Raji (cell line): ENCODE data around the gene DMD.

ENCODE experiments used
- POLR2A ChIP-seq: IDR thresholded peaks from 2 replicates; pipeline ENCODE4 v1.6.1; 2011; ENCODE audit warnings: low read depth, low read length, control low read depth; ENCODE audit not compliant: insufficient read depth

The DMD gene

GRCh38 chrX:32281853-32282252 is 929.5 kb downstream of the DMD start:
- no peak for TF ChIP-seq POLR2A

- no peak for TF ChIP-seq POLR2A
Observed at GRCh38 chrX:32280921-32281320, 930.4 kb downstream of the DMD start.

GRCh38 chrX:32280489-32280888 is 930.9 kb downstream of the DMD start:
- no peak for TF ChIP-seq POLR2A

GRCh38 chrX:32276153-32276552 is 935.2 kb downstream of the DMD start:
- TF ChIP-seq POLR2A = no peak

DNA sequence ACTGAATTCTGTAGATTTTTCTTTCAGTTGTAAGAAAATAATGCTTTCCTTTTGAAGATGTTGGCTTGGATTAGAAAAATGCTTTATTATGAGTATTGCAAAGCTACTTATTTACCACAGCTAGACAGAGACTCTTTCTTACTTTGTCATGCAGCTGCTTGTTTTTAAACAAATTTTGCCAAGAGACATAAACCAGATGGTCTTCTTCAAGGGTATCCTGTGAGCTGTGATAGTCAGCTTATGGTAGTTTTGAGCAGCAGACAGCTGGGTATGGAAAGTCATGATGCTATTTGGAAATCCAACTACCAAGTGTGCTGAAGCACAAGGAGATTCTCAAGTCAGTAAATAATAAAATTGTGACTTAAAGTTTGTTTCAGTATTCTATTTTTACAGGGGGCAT is 941.5 kb downstream of the DMD start:
- no peak for TF ChIP-seq POLR2A

DNA sequence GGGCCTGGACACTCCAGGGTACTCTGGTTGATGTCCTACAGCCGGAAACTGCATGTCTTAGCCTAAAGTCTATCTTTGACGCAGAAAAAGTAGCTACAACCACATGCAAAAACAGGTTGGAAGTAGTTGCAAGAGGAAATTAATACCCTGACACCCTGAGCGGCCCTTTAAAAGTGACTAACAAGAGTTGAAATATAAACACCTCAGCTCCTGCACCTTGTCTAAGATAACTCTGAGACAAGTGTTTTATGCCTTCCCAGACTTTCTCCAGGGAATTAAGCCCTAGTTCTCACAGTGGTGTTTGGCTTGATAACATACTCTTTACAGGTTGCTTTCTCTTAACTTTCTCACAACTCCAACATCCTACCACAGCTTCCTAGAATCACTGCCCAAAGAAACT is 943.1 kb downstream of the DMD start:
- no peak for TF ChIP-seq POLR2A

- TF ChIP-seq POLR2A = no peak
Observed at GRCh38 chrX:32267796-32268195, 943.6 kb downstream of the DMD start.

- no peak for TF ChIP-seq POLR2A
Observed at GRCh38 chrX:32195611-32196010, 1015.7 kb downstream of the DMD start.

DNA sequence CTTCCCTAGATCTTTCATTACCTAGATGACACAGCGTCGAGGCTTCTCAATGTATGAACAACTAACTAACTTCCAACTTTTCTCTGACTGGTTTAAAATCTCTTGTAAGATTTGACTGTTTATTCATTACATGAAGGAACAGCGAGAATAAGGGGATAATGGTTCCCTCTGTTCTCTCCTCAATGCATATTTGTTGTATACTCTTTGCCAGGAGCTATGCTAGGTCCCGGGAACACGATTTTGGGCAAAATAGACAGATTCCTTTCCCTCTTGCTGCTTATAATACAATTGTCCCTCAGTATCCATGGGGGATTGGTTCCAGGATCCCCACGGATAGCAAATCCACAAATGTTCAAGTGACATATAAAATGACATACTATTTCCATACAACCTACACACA is 1020.0 kb downstream of the DMD start:
- TF ChIP-seq POLR2A = no peak

- no peak for TF ChIP-seq POLR2A
Observed at GRCh38 chrX:32185160-32185559, 1026.2 kb downstream of the DMD start.

DNA sequence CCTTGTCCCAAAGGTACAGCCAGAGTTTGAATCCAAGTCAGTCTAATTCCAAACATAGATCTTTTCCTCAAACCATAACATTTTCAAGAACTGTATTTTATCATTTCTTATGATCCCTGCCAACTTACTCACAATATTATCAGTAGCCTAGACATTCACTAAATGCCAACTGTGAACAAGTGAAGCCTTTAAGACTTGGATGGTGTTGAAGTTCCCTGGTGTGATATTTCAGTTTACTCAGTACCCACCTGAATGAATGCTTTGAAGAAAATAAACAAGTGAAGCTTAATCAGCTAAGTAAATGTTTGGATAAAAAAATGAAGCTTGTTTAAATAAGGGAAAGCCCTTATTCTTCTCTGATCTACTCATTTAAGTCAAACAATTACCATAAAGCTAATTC is 1028.3 kb downstream of the DMD start:
- TF ChIP-seq POLR2A = no peak

DNA sequence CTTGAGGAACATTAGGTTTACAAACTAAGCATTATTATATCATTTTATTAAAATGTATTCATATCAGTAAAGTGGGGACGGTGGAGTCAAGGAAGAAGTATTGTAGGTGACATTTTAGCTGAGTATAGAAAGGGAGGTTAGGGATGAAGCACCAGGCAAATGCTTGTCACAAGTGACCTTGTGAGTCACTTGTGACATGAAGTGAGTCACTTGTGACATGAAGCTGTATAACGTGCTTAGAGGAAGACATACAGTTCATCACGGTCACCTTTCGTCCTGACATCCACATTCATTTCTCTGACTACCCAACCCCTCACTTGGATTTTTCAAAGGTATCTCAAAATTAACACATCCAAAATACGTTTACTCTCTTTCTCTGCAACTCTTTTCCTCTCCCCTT is 1034.8 kb downstream of the DMD start:
- TF ChIP-seq POLR2A = no peak

GRCh38 chrX:32170481-32170880 is 1040.9 kb downstream of the DMD start:
- TF ChIP-seq POLR2A = no peak

DNA sequence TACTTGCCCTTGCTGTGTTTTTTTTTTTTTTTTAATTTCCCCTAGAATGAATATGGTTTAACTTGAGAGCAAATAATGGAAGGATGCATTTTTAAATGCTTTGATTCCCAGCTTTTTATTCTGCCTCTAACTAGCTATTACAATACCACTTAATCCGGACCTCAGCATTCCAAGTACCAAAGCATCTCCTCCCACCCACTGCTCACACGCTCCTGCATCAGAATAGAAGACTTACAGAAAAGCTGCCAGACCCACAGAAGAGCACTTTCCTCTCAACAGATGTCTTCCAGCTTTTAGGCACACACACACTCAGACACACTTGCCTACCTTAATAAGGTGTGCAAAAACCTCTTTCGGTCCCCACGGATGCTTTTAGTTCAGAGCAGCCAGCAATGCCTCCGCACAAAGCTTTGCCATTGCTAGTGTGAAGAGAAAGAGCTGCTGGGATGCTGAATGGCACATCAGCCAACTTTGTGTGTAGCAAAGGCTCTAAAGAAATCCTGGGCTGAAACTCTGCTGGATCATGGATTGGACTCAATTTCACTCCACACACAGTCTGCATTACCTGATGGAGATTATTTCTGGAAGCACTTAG is 1056.2 kb downstream of the DMD start:
- no peak for TF ChIP-seq POLR2A

DNA sequence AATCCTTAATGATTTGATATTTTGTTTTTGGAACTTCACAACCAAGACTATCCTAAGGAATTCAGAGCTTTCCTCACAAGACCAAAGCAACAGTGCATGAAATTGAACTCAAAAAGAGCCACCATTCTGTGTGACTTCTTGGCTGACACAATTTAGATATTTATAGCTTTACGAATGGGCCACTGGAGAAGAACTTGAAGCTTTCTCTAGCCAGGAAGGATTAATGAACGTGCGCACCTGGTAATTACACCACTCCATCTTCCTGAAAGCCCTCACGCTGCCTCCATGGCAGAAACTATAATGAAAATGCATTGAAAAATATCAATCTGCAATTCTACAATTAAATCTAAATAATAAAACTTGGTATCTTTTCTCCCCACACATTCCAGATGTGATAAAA is 1057.8 kb downstream of the DMD start:
- no peak for TF ChIP-seq POLR2A

- no peak for TF ChIP-seq POLR2A
Observed at GRCh38 chrX:32150141-32150540, 1061.2 kb downstream of the DMD start.

DNA sequence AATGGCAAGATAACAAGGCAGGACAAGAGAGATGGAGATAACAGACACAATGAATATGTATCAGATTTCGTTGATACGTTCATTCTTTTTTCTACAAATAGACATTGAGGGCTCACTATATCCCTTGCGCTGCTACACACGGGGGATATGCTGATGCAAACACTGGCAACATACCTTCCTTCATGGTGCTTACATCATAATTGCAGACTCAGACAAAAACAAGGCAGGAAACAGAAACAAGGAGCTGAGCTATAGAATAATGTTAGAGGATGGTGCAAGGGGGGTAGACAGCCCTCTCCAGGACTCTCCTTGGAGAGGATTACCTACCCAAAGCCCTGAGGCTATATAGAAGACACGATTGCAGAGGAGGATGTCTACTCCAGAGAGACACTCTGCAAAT is 1069.5 kb downstream of the DMD start:
- TF ChIP-seq POLR2A = no peak
